ENCODE data around the gene TEX35. TPM values are rescaled to one million over a fixed set of nuclear protein-coding genes. Genes with fewer than 3 reads are reported as not detected.

TEX35 gene
- total and polyA plus RNA-seq, 10 of the 15 experiments (the other 5 are each of a cell fraction or from before 2014, with no cell fraction given), result not detected

GRCh38 chr1:178495741-178496409 is 17.0 kb upstream of the TEX35 start:
- Histone ChIP-seq H4K20me1 (ENCODE audit: control insufficient read depth, insufficient read depth) (no peaks in the 10 kb centered on the region), H3K27ac (ENCODE audit: control insufficient read depth, insufficient read depth) (no peak overlapping the region), H3K36me3 (ENCODE audit: control insufficient read depth in 2 of 2, insufficient read depth in 2 of 2, low read length in 1 of 2) (no peaks in the 10 kb centered on the region), H3K4me3 (no peak overlapping the region), H3K4me2 (ENCODE audit: control insufficient read depth, insufficient read depth) (no peak overlapping the region), H3K9me3 (replicated peaks; ENCODE audit: control insufficient read depth, insufficient read depth, low read length) (no peaks in the 10 kb centered on the region), H3K9ac (ENCODE audit: control insufficient read depth, insufficient read depth, low read length) (no peak overlapping the region), H3K4me1 (ENCODE audit: control insufficient read depth, insufficient read depth, low read length) (no peaks in the 10 kb centered on the region), H3K27me3 (replicated peaks in 1 of 2; ENCODE audit: control insufficient read depth in 2 of 2, insufficient read depth in 2 of 2, low read length in 1 of 2) (no peaks in the 10 kb centered on the region), H2AFZ (ENCODE audit: control insufficient read depth, low read depth, low read length) (no peak overlapping the region), H3K79me2 (ENCODE audit: control insufficient read depth, insufficient read depth, low read length) (no peaks in the 10 kb centered on the region)
- no TSS peak for BruUV-seq (replicated peaks)
- intact Hi-C loops (cut with micrococcal nuclease; ENCODE audit: unreplicated experiment), result no loop called here
- ChIA-PET SMC1A (ENCODE audit: uncharacterized antibody, unreplicated experiment) (interaction anchor here (0.9 kb wide), 1 partner anchor 537 kb away, joined by 3 read pairs; no protein-coding TSS in a partner anchor), CTCF (interaction anchor here (0.6 to 1.4 kb wide), 2 partner anchors 185 to 1139 kb away, joined by 3 to 4 read pairs; no protein-coding TSS in a partner anchor), POLR2A (no interaction called here), RAD21 (ENCODE audit: unreplicated experiment) (no interaction called here)
- FAIRE-seq (no peak), ATAC-seq (no peak), DNase-seq (ENCODE audit: low read depth, low spot score) (no peak)
- in situ Hi-C loops (cut with MboI), result no loop called here
- TF ChIP-seq ATF3 (IDR thresholded peaks at IDR 0.05; ENCODE audit: borderline replicate concordance, extremely low read depth, low read depth, low read length), result no peak
- no peak for TF ChIP-seq NRF1 (conservative IDR thresholded peaks at IDR 0.05; ENCODE audit: low read depth, low read length)
- no peak for TF ChIP-seq RCOR1 (conservative IDR thresholded peaks at IDR 0.05; ENCODE audit: low read depth, low read length)
- TF ChIP-seq YY1 (IDR thresholded peaks at IDR 0.05; ENCODE audit: low read depth, low read length), result no peak
- TF ChIP-seq ZZZ3 (IDR thresholded peaks at IDR 0.05; ENCODE audit: control insufficient read depth, insufficient read length, low read depth), result no peak
- no peak for TF ChIP-seq ZNF687 (IDR thresholded peaks at IDR 0.05)
- no peak for TF ChIP-seq MYC (IDR thresholded peaks at IDR 0.05; ENCODE audit: insufficient read depth, insufficient read length, insufficient replicate concordance, low read length, severe bottlenecking)
- TF ChIP-seq IRF3 (IDR thresholded peaks at IDR 0.05), result no peak
- no peak for TF ChIP-seq WRNIP1 (IDR thresholded peaks at IDR 0.05; ENCODE audit: borderline replicate concordance, low read depth, low read length)
- no peak for TF ChIP-seq BCL11A (IDR thresholded peaks at IDR 0.05; ENCODE audit: low read depth, low read length)
- TF ChIP-seq ZBTB11 (CRISPR knock-in tag; IDR thresholded peaks at IDR 0.05), result no peak
- TF ChIP-seq POLR2AphosphoS5 (IDR thresholded peaks at IDR 0.05; ENCODE audit: low read length), result no peak
- WGBS (ENCODE audit: insufficient coverage, insufficient replicate concordance, low lambda C conversion rate, missing lambda C conversion rate), result 39% methylated on average over 14 of the region's 16 CpGs

Measured in GM12878 (cell line).